Right lobe of liver (tissue), 6 donors: ENCODE measurements around the gene INHBC. TPM values are rescaled to one million over a fixed set of nuclear protein-coding genes. Genes with fewer than 3 reads are reported as not detected.
"Not testable (repeated sequence)": the region's sequence is repeated elsewhere in the genome, so short reads cannot be mapped to it uniquely, and the experiment has no call there.

Experiments used
- ATAC-seq, 4 donors: fragments of 200-7000 bp; cut with Tn5 transposase; one replicate each; pipeline ENCODE4 v1.9.1; 2020; ENCODE audit warnings: mild to moderate bottlenecking in 4 of 4, moderate library complexity in 4 of 4
- DNase-seq, 3 donors: peaks; one replicate each; pipeline ENCODE4 v3.0.0-alpha.2; 2020
- H3K27ac ChIP-seq, 3 donors: fragments of 200-600 bp; one replicate each; pipeline ENCODE4 v1.8.0; 2022
- H3K27me3 ChIP-seq, 2 donors: fragments of 200-600 bp; one replicate each; pipeline ENCODE4 v1.8.0; 2022
- H3K36me3 ChIP-seq, 4 donors: fragments of 200-600 bp; sonication (generic) in 1 of 4; one replicate each; pipeline versions ENCODE4 v1.5.1 to v1.8.0; 2017 to 2022; ENCODE audit warnings: control low read depth in 1 of 4
- H3K4me1 ChIP-seq, 4 donors: fragments of 200-600 bp; sonication (generic) in 1 of 4; one replicate each; pipeline versions ENCODE4 v1.5.1 to v1.8.0; 2017 to 2022; ENCODE audit warnings: control low read depth in 1 of 4
- H3K4me3 ChIP-seq, 3 donors: fragments of 200-600 bp; one replicate each; pipeline ENCODE4 v1.8.0; 2022
- H3K9me3 ChIP-seq, 4 donors: fragments of 200-600 bp; sonication (generic) in 1 of 4; one replicate each; pipeline versions ENCODE4 v1.5.1 to v1.8.0; 2017 to 2022; ENCODE audit warnings: control low read depth in 1 of 4
- CTCF ChIP-seq, 4 donors: fragments of 200-600 bp in 3 of 4; fragments of 450-650 bp in 1 of 4; IDR thresholded peaks; one replicate each; pipeline versions ENCODE4 v1.5.1 to v1.8.0; 2016 to 2022; ENCODE audit warnings: antibody characterized with exemption in 4 of 4, mild to moderate bottlenecking in 2 of 4
- POLR2A ChIP-seq: fragments of 450-650 bp; IDR thresholded peaks from one replicate; pipeline ENCODE4 v1.6.1; 2017; ENCODE audit warnings: antibody characterized with exemption, mild to moderate bottlenecking
- WGBS: methylation state at CpG from one replicate; pipeline ENCODE4 v1.1.6; 2018; ENCODE audit warnings: low coverage, low lambda C conversion rate; ENCODE audit not compliant: insufficient coverage; ENCODE audit errors: missing lambda C conversion rate; 5-methylcytosine and 5-hydroxymethylcytosine counted together
- intact Hi-C, 2 donors: fragments of 100-400 bp; cut with DNase I; formaldehyde crosslinking; loops; one replicate each; pipeline versions ENCODE4 v1.11.2 to v1.14.1; 2022
- total RNA-seq, 6 experiments: library from RNA; depleted of rRNA in 2 of 6; stranded (reverse); fragments of >200 nt in 2 of 6; fragmentation: NEBNext Ultra II Directional in 3 of 6; extraction: Animal tissue kit (Norgen Biotek cat#: 25700) in 3 of 6; gene quantifications; one replicate each; pipeline versions ENCODE4 v1.1.0 to v1.2.4, GENCODE V29; 2016 to 2023
- donor health status: DM: no; HTN: yes; CAD: no.
- donor health status: DM: no; HTN: no; CAD: no.
- donor health status: DM: no; HTN: no; CAD: no.
- donor health status: DM: no; HTN: yes; CAD: no.
- donor health status: DM: no; HTN: yes; CAD: no.

INHBC gene
- total RNA-seq, 6 experiments from 2014 or later, result 14.7 to 123 (median 63.6) TPM

- ATAC-seq (no peak), DNase-seq (no peak)
- H3K4me1 ChIP-seq, result no peaks in the 10 kb centered on the region
- TF ChIP-seq CTCF (IDR thresholded peaks at IDR 0.05), result no peak
- no peak for TF ChIP-seq POLR2A
- intact Hi-C loops, result no loop called here
- H3K4me3 ChIP-seq, result no peak overlapping the region
- no peak overlapping the region for H3K27ac ChIP-seq
- 90% methylated on average over 2 of the region's 5 CpGs for whole genome bisulfite sequencing
- H3K27me3 ChIP-seq, result no peaks in the 10 kb centered on the region
- no peaks in the 10 kb centered on the region for H3K36me3 ChIP-seq
- no peaks in the 10 kb centered on the region for H3K9me3 ChIP-seq
Measured at GRCh38 chr12:57401165-57401564, 33.4 kb upstream of the INHBC start.

- ATAC-seq, H3K9me3 ChIP-seq, H3K4me3 ChIP-seq, H3K36me3 ChIP-seq, H3K4me1 ChIP-seq, intact Hi-C loops, H3K27me3 ChIP-seq, H3K27ac ChIP-seq, DNase-seq: not testable (repeated sequence)
- WGBS, result 80% methylated on average over 2 of the region's 4 CpGs
Measured at GRCh38 chr12:57402156-57402555, 32.4 kb upstream of the INHBC start.

- 92% methylated on average over 5 of the region's 5 CpGs for WGBS
- intact Hi-C loops, result no loop called here
- DNase-seq, result no peak
- no peak for ATAC-seq
- Histone ChIP-seq H3K36me3 (no peaks in the 10 kb centered on the region), H3K27ac (no peak overlapping the region), H3K9me3 (no peaks in the 10 kb centered on the region), H3K4me1 (no peaks in the 10 kb centered on the region), H3K4me3 (no peak overlapping the region), H3K27me3 (no peaks in the 10 kb centered on the region)
- TF ChIP-seq CTCF (IDR thresholded peaks at IDR 0.05) (no peak), POLR2A (no peak)
Measured at GRCh38 chr12:57404966-57405640, 29.5 kb upstream of the INHBC start.

GRCh38 chr12:57410534-57410933 lies 24.1 kb upstream of the INHBC start:
- 100% methylated on average over 4 of the region's 4 CpGs for WGBS
- H3K36me3 ChIP-seq, result no peaks in the 10 kb centered on the region
- TF ChIP-seq CTCF (IDR thresholded peaks at IDR 0.05) (no peak), POLR2A (no peak)
- no peak overlapping the region for H3K4me3 ChIP-seq
- intact Hi-C loops, result no loop called here
- no peak overlapping the region for H3K27ac ChIP-seq
- no peak for DNase-seq
- no peak for ATAC-seq
- no peaks in the 10 kb centered on the region for H3K27me3 ChIP-seq
- H3K9me3 ChIP-seq, result no peaks in the 10 kb centered on the region
- H3K4me1 ChIP-seq, result no peaks in the 10 kb centered on the region

- intact Hi-C loops, H3K9me3 ChIP-seq, DNase-seq, H3K4me3 ChIP-seq, H3K36me3 ChIP-seq, H3K27me3 ChIP-seq, ATAC-seq, H3K27ac ChIP-seq: not testable (repeated sequence)
- H3K4me1 ChIP-seq, result peaks cover 0 to 19% (median 3%) of the 10 kb centered on the region in 4 donors
- 92% methylated on average over 6 of the region's 6 CpGs for WGBS
Measured at GRCh38 chr12:57414160-57414559, 20.4 kb upstream of the INHBC start.
